Urinary bladder (tissue), 4 donors: ENCODE data around the gene SCUBE2. TPM values are rescaled to one million over a fixed set of nuclear protein-coding genes. Genes with fewer than 3 reads are reported as not detected.

Experiments
- DNase-seq: peaks from one replicate; pipeline ENCODE4 v3.0.0-alpha.2; 2015; ENCODE audit errors: extremely low spot score
- H3K27ac ChIP-seq: one replicate; pipeline ENCODE4 v1.5.1; 2013; ENCODE audit warnings: low read depth, mild to moderate bottlenecking, moderate library complexity
- H3K36me3 ChIP-seq: one replicate; pipeline ENCODE4 v1.6.1; 2013; ENCODE audit warnings: mild to moderate bottlenecking, moderate library complexity; ENCODE audit not compliant: insufficient read depth
- H3K4me1 ChIP-seq: one replicate; pipeline ENCODE4 v1.6.1; 2013; ENCODE audit warnings: mild to moderate bottlenecking, moderate library complexity; ENCODE audit not compliant: insufficient read depth
- H3K4me3 ChIP-seq: one replicate; pipeline ENCODE4 v1.5.1; 2013; ENCODE audit warnings: low read depth, low read length
- WGBS: extraction: QIAGEN DNeasy Blood & Tissue Kit; methylation state at CpG from one replicate; pipeline ENCODE4 v1.1.7; 2013; 5-methylcytosine and 5-hydroxymethylcytosine counted together
- polyA plus RNA-seq: library from polyadenylated mRNA; stranded (reverse); fragments of 200-250 nt; gene quantifications from one replicate; pipeline ENCODE4 v1.2.3, GENCODE V29; 2013
- total RNA-seq: library from RNA; depleted of rRNA; stranded (reverse); fragments of >200 nt; gene quantifications from one replicate; pipeline ENCODE4 v1.2.3, GENCODE V29; 2014
- donor health status: healthy with polysubstance abuse.
- donor health status: healthy.

Gene SCUBE2
- total RNA-seq = 121 TPM
- polyA plus RNA-seq = 24.5 TPM

DNA sequence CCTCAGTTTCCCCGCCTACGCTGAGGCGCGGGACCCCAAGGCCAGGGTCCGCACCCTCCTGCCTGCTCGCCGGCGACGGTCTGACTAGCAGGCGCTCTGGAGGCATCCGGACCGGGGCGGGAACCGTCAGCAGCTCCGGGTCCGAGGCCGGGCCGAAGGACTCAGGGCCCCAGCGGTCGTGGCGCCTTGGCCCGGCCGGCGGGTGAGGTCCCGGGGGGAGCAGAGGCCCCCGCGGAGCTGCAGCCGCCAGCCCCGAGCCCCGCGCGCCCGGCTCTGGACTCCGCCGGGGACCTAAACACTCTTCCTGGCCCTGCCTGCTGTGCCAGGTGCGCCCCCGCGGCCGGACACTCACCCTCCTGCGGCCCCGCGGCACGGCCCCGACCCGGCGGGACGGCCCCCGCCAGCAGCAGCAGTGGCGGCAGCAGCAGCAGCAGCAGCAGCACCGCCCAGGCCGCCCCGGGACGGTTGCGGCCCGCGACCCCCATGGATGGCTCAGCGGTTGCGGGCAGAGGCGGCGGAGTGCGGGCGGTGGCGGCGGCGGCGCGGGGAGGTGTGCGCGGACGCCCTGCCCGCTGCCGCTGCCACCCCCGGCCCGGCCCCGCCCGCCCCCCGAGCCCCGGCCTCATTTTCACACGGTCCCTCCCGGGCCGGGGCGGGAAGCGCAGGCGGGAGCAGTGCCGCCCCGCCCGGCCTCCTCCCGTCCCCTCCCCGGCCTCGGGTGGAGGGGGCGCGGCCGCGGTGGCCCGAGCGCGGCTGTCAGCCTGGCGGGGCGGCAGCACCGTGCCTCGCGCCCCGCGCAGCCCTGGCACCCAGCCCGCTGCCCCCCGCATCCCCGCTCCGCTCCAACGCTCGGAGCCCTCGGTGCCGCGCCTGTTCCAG lies at the start of gene SCUBE2:
TSS of gene SCUBE2 (minus strand) at position 556 of the 879 bp plus-strand sequence. CDS start at position 485, 71 bp downstream.
- H3K27ac ChIP-seq = no peak within 1 kb of the TSS
- WGBS = under 1% methylated on average over 113 of the region's 113 CpGs
- H3K36me3 ChIP-seq = peaks cover 1% of the 10 kb centered on the region
- no peak for DNase-seq
- peak within 1 kb of the TSS; percentile 72 for H3K4me3 ChIP-seq
- H3K4me1 ChIP-seq = no peaks in the 10 kb centered on the region

DNA sequence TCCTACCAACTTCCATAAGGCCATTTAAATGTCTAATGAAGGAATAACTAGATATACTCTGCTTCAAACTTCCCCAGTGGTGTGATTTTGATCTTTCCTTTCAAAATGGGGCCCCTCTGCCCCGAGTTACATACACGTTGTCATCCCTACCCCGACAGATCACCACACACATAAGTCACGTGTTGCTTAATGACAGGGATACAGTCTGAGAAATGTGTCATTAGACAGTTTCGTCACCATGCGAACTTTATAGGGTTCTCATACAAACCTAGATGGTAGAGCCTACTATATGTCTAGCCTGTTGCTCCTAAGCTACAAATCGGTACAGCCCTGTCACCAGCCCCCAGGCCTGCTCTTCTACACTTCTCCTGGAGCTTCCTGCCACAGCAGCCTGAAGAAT lies 49.8 kb upstream of the SCUBE2 start:
- H3K27ac ChIP-seq = no peak overlapping the region
- DNase-seq = no peak
- H3K4me3 ChIP-seq = no peak overlapping the region
- H3K36me3 ChIP-seq = no peaks in the 10 kb centered on the region
- no peaks in the 10 kb centered on the region for H3K4me1 ChIP-seq
- 90% methylated on average over 7 of the region's 7 CpGs for WGBS

DNA sequence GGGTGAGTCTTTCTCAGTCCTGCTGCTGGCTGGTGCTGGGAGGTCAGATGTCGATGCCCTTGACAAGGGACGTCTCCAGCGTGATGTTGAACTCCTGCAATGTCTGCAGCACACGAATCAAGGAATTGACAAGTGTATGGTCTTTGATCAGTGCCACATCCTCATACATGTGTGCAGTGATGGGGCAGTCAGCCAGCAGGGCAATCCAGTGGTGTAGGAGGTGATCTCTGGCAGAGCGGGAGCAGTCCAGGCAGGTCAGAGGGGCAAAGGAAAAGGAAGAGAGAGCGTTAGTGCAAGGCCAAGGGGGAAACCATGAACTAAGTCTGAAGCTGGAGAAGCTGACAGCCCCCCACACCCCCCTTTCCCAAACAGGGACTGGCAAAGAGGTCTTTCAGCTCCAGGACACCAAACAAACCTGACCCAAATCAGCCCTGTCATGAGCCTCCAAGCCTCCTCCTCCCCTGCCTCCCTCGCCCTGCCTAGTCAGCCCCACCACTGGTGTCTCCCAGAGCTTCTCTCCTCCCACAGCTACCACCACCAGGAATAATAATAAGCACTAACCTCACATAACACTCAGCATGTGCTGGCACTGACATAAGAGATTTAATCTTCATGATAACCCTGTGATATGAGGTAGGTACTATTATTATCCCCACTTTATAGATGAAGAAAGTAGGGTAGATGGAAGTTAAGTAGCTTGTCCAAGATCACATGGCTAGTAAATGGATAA lies 48.4 kb upstream of the SCUBE2 start:
- Histone ChIP-seq H3K4me1 (no peaks in the 10 kb centered on the region), H3K27ac (no peak overlapping the region), H3K36me3 (no peaks in the 10 kb centered on the region), H3K4me3 (no peak overlapping the region)
- no peak for DNase-seq
- WGBS = 75% methylated on average over 7 of the region's 7 CpGs

DNA sequence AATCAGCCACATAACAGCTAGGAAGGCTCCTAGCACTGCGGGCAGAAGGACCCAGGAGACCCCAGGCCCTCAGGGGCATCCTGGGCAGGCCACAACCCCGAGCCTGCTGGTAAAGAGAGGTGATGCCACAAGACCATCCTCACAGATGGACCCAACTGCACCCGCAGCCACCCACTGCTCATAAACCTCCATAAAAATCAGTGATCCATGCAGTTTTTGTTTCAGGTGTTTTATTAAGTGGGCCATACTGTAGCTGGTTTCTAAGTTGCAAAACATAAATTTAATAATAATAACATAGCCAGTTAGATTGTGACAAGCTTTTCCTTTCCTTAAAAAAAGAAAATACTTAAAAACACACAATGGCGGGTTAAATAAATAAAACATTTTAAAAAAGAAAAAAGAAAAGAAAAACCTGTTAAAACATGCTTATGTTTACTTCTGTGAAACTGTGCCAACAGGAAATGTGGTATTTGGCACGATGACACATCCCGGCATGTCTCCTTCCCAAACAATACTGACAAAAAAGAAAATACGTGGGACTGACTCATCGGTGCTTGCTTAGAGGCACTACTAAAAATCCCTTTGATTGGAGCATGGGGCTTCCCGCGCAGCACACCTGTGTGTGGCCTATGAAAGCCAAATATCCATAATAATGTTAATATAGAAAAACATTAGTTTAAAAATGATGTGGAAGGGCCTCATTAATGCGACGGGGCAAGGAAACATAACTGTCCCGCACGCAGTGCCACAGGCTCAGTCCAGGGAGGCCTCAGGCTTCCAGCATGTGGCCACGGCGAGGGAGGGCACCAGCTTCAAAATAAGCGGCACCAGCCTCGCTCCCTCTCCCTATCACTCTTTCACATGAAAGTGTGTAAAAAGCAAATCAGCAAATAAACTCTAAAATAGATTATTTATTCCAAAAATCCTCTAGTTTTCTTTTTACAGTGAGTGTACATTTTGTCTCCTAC lies 47.5 kb upstream of the SCUBE2 start:
- H3K4me3 ChIP-seq = no peak overlapping the region
- DNase-seq = peak; percentile 70
- no peaks in the 10 kb centered on the region for H3K36me3 ChIP-seq
- H3K4me1 ChIP-seq = no peaks in the 10 kb centered on the region
- WGBS = 58% methylated on average over 18 of the region's 18 CpGs
- no peak overlapping the region for H3K27ac ChIP-seq

DNA sequence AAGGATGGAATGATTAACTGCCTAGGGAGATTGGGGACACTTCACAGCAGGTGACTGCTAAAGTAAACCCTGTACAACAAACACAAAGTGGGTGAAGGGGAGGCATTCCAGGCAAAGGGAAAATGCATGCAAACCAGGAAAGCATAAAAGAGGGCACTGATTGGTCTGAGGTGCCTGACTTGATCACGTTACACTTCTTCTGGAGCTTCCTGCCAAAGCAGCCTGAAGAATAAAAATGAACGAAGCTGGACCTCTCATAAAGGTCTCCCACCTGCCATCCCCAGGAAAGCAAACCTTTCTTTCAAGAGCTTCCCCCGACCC lies 46.7 kb upstream of the SCUBE2 start:
- Histone ChIP-seq H3K36me3 (no peaks in the 10 kb centered on the region), H3K27ac (no peak overlapping the region)
- 73% methylated on average over 3 of the region's 3 CpGs for WGBS

DNA sequence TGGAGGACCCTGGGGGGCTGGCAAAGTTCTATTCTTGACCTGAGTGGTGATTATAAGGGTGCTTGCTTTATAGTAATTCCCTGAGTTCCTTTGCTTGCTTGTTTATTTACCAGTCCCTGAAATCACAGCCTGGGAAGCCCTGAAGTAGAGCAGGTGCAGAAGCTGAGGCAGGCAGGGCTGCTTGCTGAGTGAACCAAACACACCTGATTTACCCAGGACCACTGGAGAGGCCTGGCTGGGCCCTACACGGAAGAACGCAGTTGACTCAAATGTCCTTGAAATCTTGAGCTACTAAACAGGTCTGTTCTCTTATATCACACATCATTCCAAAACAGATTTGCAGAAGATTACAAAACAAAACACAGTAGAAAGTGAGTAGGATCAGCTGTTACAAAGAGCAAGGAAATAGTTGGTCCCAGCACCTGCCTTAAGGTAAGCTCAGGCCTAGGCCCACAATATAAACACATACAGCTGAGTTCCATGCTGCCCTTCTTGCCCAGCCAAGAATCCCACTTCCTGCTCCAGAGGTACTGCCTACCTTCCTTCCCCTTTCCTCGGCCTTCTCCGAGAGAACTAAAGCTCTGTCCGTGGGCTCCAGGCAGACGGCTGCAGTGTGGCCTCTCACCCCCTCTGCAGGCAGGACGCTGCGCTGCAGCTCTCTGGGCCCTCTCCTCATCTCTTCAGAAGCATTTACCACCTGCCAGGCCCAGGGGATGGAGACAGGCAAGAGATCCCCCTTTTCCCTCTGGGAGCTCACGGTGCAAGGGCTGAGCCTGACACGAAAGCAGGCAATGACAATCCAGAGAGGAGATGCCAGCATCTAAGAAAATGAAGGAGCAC lies 46.1 kb upstream of the SCUBE2 start:
- Histone ChIP-seq H3K4me1 (no peaks in the 10 kb centered on the region), H3K36me3 (no peaks in the 10 kb centered on the region), H3K4me3 (no peak overlapping the region), H3K27ac (peak overlapping the region; percentile 46)
- WGBS = 19% methylated on average over 10 of the region's 10 CpGs
- peak; percentile 17 for DNase-seq

More for the DNA sequence above, 46.7 kb upstream of the SCUBE2 start:
- no peak for DNase-seq
- Histone ChIP-seq H3K4me1 (no peaks in the 10 kb centered on the region), H3K4me3 (no peak overlapping the region)

DNA sequence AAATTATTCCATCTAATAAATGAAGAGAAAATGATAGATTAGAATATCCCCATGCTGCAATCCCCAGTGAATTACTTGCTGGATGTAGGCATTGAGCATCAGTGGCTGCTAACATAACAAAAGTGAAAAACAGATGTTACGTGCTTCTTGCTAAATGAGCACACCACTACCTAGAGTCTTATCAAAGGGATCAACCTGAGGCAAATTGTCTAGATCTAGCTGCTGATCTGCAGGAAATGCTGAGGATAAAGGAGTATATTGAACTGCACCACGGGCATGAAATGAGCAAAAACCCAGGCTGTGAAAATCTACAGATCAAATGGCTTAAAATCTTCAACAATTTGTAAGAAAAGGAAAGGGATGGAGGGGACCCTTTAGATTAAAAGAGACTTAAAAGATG lies 45.3 kb upstream of the SCUBE2 start:
- no peak for DNase-seq
- H3K27ac ChIP-seq = no peak overlapping the region
- H3K36me3 ChIP-seq = no peaks in the 10 kb centered on the region
- H3K4me1 ChIP-seq = no peaks in the 10 kb centered on the region
- no peak overlapping the region for H3K4me3 ChIP-seq
- WGBS = 86% methylated on average over 2 of the region's 2 CpGs

DNA sequence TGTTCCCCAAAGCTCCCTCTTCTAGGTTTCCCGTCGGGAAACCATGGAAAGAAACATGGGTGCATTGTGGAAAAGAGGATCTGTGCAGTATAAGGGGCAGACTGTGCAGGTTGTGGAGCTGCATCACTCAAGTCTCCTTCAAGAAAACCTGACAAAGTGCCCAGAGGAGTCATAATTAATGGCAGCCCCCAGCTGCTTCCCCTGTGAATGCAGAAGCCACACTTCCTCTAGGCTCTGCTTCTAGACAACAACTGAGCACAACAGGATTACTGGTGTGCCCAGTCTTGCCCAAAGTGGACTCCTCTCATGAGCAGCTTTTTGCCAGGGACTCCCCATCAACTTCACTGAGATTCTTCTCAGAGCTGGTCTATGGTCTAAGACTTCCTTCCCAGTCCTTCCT lies 42.6 kb upstream of the SCUBE2 start:
- H3K4me3 ChIP-seq = no peak overlapping the region
- no peak for DNase-seq
- 100% methylated on average over 2 of the region's 2 CpGs for WGBS
- no peaks in the 10 kb centered on the region for H3K4me1 ChIP-seq
- no peak overlapping the region for H3K27ac ChIP-seq
- H3K36me3 ChIP-seq = no peaks in the 10 kb centered on the region

DNA sequence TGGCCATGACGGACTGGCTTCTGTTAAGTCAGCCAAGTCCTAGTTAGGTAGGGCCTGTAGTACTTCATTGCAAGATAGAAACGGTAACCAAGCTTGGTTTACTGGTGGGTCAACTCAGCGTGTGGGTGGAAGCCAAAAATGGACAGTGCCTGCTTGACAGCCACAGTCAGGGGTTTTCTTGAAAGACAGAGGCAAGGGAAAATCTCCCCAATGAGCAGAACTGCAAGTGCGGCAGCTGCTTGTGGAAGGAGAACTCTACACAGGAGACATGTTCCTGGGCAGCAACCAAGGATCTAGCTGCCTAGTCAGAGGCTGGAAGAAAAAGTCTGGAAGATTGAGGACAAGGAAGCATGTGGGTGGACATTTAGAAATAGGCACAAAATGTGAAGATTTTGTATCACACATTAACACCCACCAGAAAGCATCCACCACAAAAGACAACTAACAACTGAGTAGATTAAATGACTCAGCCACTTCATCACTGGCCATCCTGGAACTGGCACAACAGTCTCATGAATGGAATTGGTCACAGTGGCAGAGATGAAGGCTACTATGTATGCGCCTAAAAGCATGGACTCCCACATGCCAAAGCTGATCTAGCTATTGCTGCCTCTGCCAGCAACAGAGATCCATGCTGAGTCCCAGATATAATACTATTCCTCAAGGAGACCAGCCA lies 40.9 kb upstream of the SCUBE2 start:
- 95% methylated on average over 5 of the region's 5 CpGs for WGBS
- no peaks in the 10 kb centered on the region for H3K36me3 ChIP-seq

DNA sequence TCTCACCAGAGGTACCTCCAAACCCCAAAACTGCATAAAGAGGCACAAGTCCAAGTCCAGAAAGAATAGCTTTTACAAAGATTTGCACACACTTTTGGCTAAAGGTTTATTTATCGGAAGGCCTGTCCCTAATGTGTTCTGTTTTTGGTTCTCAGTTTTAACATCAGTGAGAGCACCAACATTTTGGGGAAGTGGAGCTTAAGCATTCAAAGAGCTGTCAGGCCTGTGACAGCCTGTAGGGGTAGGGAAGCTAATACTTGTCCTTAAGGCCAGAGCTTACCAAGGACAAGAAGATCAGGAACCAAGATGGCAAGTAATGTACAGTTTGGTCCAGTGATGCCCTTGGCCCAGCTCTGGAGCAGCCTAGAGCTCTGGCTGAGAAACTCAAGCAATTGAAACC lies 38.9 kb upstream of the SCUBE2 start:
- no peaks in the 10 kb centered on the region for H3K4me1 ChIP-seq
- H3K4me3 ChIP-seq = no peak overlapping the region
- DNase-seq = no peak
- H3K36me3 ChIP-seq = no peaks in the 10 kb centered on the region
- no peak overlapping the region for H3K27ac ChIP-seq
- 89% methylated on average over 1 of the region's 1 CpG for WGBS

More for the DNA sequence above, 40.9 kb upstream of the SCUBE2 start:
- no peak for DNase-seq
- no peak overlapping the region for H3K27ac ChIP-seq
- H3K4me1 ChIP-seq = no peaks in the 10 kb centered on the region
- H3K4me3 ChIP-seq = no peak overlapping the region

DNA sequence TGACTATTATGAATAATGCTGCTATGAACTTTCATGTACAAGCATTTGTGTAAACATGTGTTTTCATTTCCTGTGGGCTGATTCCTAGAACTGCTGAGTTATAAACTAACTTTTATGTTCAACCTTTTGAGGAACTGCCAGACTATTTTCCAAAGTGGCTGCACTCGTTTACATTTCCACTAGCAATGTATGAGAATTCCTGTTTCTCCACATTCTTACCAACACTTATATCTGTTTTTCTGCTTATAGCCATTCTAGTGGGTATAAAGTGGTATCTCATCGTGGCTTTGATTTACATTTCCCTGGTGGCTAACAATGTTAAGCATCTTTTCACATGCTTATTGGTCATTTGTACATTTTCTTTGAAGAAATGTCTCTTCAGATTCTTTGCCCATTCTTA lies 35.2 kb upstream of the SCUBE2 start:
- WGBS = 53% methylated on average over 2 of the region's 2 CpGs
- H3K36me3 ChIP-seq = no peaks in the 10 kb centered on the region
- H3K4me1 ChIP-seq = no peaks in the 10 kb centered on the region
- no peak for DNase-seq
- no peak overlapping the region for H3K4me3 ChIP-seq
- H3K27ac ChIP-seq = no peak overlapping the region

DNA sequence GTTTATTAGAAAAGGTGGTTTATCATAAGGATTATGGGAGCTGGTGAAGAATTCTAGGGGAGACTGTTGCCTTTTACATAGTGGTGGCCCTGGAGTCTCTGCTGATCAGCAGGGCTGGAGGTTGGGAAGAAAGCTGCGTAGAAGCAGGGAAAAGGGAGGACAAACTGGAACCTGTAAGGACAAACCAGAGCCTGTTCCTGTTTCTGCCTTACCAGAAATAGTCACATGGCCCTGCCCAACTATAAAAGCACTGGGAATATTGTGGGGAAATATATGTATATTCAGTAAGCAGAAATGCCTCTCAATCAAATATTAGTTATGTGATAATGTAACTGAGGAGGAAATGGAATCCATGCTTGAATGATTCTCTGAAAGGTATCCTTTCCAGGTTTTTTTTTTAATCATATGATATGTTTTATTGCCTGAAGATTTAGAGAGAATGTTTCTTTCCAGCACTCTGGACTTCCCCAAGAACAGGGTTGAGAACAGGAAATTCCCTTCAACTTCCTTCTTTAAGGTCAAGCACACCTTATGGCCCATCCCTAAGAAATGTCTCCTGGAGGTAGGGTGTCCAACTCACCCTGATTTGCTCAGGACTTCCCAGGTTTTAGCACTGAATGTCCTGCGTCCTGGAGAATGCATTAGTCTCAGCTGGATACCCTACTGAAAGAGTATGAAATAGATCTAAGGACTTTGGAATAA lies 33.9 kb upstream of the SCUBE2 start:
- DNase-seq = no peak
- Histone ChIP-seq H3K4me1 (no peaks in the 10 kb centered on the region), H3K4me3 (no peak overlapping the region), H3K27ac (no peak overlapping the region), H3K36me3 (no peaks in the 10 kb centered on the region)
- WGBS = 96% methylated on average over 2 of the region's 2 CpGs
